A673 (cell line): ENCODE data around the gene TMEM232.

Source experiments
- EZH2 ChIP-seq: fragments of 200-600 bp; sonication (generic); IDR thresholded peaks from 2 replicates; pipeline ENCODE4 v1.6.1; 2017; ENCODE audit warnings: borderline replicate concordance, low read depth, mild to moderate bottlenecking, mixed read lengths, antibody characterized with exemption, low read length; ENCODE audit not compliant: poor library complexity, severe bottlenecking
- TF ChIP-seq, protein P1 (sequence below): fragments of 300-800, 200-600 bp; sonication (generic); conservative IDR thresholded peaks from 2 replicates; pipeline ENCODE4 v1.5.1; 2017; ENCODE audit warnings: low read depth, mild to moderate bottlenecking, antibody characterized with exemption, low read length, moderate library complexity, mixed read lengths

DNA sequence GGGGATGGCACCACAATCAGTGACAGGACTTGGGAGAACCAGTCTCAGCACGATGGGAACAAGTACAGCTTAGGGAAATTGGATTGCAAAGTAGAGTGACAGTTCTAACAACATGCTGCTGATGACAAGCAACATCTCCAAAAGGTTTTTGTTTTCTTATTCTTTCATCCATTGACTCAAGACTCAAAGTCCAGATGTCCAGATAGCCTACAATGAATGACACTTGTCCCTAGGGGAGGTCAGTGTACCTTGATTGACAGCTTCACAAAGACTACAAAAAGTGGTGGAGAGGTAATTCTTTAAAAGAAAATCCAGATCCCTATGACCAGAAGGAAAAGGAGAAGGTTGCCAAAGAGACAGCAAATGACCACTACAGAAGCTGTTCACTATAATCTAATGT is 323.9 kb downstream of the TMEM232 start:
- TF ChIP-seq, protein P1, sequence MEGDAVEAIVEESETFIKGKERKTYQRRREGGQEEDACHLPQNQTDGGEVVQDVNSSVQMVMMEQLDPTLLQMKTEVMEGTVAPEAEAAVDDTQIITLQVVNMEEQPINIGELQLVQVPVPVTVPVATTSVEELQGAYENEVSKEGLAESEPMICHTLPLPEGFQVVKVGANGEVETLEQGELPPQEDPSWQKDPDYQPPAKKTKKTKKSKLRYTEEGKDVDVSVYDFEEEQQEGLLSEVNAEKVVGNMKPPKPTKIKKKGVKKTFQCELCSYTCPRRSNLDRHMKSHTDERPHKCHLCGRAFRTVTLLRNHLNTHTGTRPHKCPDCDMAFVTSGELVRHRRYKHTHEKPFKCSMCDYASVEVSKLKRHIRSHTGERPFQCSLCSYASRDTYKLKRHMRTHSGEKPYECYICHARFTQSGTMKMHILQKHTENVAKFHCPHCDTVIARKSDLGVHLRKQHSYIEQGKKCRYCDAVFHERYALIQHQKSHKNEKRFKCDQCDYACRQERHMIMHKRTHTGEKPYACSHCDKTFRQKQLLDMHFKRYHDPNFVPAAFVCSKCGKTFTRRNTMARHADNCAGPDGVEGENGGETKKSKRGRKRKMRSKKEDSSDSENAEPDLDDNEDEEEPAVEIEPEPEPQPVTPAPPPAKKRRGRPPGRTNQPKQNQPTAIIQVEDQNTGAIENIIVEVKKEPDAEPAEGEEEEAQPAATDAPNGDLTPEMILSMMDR, result no peak
- TF ChIP-seq EZH2, result no peak
